Measurements from ENCODE around the gene HIF1AN. TPM values are rescaled to one million over a fixed set of nuclear protein-coding genes. Genes with fewer than 3 reads are reported as not detected.

HIF1AN gene
- total RNA-seq, 2 experiments from 2014 or later: 40.6 to 47.4 TPM

DNA sequence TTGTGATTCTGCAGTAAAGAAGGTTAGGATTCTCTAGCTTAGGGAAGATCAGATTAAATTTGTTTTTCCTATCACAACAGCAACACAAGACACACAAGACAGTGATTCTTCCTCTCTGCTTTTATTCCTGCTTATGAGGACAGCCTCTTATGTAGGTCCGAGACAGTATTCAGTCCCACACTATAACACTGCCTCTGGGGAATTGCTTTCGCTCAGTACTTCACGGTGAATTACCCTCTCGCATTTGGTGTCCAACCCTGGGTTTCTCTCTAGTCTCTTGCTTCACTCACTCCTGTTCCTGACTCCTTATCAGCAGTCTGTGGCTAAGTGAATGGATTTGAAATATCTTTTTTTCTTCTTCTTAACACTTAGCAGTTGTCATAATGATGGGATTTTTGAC lies 1.7 kb downstream of the HIF1AN start:
- no peak for DNase-seq
- H3K36me3 Mint-ChIP-seq: peaks cover 29% of the 10 kb centered on the region
- ChIA-PET CTCF (interaction anchor here (1.2 to 3.1 kb wide), 3 partner anchors 17 to 103 kb away, joined by 3 to 9 read pairs (median 3); no protein-coding TSS in a partner anchor), POLR2A (no interaction called here)
- H3K9me3 Mint-ChIP-seq: no peaks in the 10 kb centered on the region
- H3K27ac Mint-ChIP-seq: no peak overlapping the region
- H3K4me3 Mint-ChIP-seq: peak overlapping the region; percentile 10
- intact Hi-C loops (cut with micrococcal nuclease): no loop called here
- peaks cover 29% of the 10 kb centered on the region for H3K4me1 Mint-ChIP-seq (ENCODE audit: low read depth)
- H3K27me3 Mint-ChIP-seq: no peaks in the 10 kb centered on the region

- Mint-ChIP-seq H3K36me3 (peaks cover 53% of the 10 kb centered on the region), H3K27me3 (no peaks in the 10 kb centered on the region), H3K4me3 (no peak overlapping the region), H3K9me3 (no peaks in the 10 kb centered on the region), H3K4me1 (ENCODE audit: low read depth) (no peaks in the 10 kb centered on the region), H3K27ac (no peak overlapping the region)
- intact Hi-C loops (cut with micrococcal nuclease): no loop called here
- ChIA-PET POLR2A (interaction anchor here (1.7 kb wide), 1 partner anchor 9 kb away, joined by 8 read pairs; the partner anchor contains the start of gene HIF1AN), CTCF (interaction anchor here (1.0 to 1.1 kb wide), 2 partner anchors 16 to 198 kb away, joined by 3 to 4 read pairs; no protein-coding TSS in a partner anchor)
- no peak for DNase-seq
These were observed 9.2 kb downstream of the HIF1AN start for GRCh38 chr10:100544950-100545349.

GRCh38 chr10:100551196-100551595 lies 15.5 kb downstream of the HIF1AN start:
- Mint-ChIP-seq H3K27ac (no peak overlapping the region), H3K36me3 (peaks cover 34% of the 10 kb centered on the region), H3K4me3 (no peak overlapping the region), H3K9me3 (no peaks in the 10 kb centered on the region), H3K27me3 (no peaks in the 10 kb centered on the region), H3K4me1 (ENCODE audit: low read depth) (no peaks in the 10 kb centered on the region)
- DNase-seq: no peak
- CTCF ChIA-PET: interaction anchor here (0.5 to 1.4 kb wide), 4 partner anchors 10 to 291 kb away, joined by 3 to 5 read pairs (median 4); no protein-coding TSS in a partner anchor
- POLR2A ChIA-PET: no interaction called here
- intact Hi-C loops (cut with micrococcal nuclease): no loop called here

DNA sequence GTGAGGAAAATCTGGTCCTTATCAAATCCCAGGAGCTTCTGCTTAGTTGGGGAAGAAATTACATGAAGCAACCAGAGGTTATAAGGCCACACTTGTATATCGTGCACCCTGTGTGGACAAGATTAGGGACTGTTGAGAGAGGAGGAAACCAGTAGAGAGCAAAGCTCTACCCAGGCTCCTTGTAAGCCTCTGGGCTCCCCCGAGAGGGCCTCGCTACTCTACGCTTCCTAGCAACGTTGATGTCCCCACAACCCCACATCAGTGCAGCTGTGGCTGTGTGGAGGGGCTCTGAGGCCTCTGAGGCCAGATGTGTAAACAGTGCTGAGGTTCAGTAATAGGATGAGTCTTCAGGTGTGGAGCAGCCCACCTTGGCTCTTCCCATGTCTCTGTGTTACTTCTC lies 16.0 kb downstream of the HIF1AN start:
- ChIA-PET CTCF (interaction anchor here (1.2 to 1.4 kb wide), 3 partner anchors 9 to 192 kb away, joined by 3 to 5 read pairs (median 4); no protein-coding TSS in a partner anchor), POLR2A (no interaction called here)
- DNase-seq: no peak
- Mint-ChIP-seq H3K4me1 (ENCODE audit: low read depth) (no peaks in the 10 kb centered on the region), H3K4me3 (no peak overlapping the region), H3K36me3 (peaks cover 31% of the 10 kb centered on the region), H3K27ac (no peak overlapping the region), H3K27me3 (no peaks in the 10 kb centered on the region), H3K9me3 (no peaks in the 10 kb centered on the region)
- intact Hi-C loops (cut with micrococcal nuclease): no loop called here

- Mint-ChIP-seq H3K4me3 (no peak overlapping the region), H3K36me3 (peaks cover 28% of the 10 kb centered on the region), H3K4me1 (ENCODE audit: low read depth) (no peaks in the 10 kb centered on the region), H3K27me3 (no peaks in the 10 kb centered on the region), H3K27ac (no peak overlapping the region), H3K9me3 (no peaks in the 10 kb centered on the region)
- ChIA-PET CTCF (interaction anchor here (1.3 kb wide), 1 partner anchor 8 kb away, joined by 3 read pairs; no protein-coding TSS in a partner anchor), POLR2A (no interaction called here)
- intact Hi-C loops (cut with micrococcal nuclease): no loop called here
- DNase-seq: no peak
These were observed 18.2 kb downstream of the HIF1AN start for GRCh38 chr10:100553929-100554328.

DNA sequence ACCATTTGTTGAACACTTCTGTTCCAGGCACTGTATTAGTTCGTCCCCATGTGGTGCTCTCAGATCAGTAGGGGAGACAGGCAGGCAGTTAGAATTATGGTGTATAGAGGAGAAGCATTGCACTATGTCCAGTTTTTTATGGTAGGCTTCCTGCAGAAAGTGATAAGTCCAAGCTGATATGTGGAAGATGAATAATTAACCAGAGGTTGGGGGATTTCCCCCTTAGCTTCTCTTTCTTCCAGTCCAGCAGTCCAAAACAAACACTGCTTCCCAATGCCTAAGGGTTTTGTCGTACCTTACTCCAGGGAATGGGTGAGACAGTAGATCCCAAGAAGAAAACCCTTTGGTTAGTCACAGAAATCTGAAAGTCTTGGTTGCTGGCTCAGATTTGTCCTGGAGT lies 19.2 kb downstream of the HIF1AN start:
- no peaks in the 10 kb centered on the region for H3K27me3 Mint-ChIP-seq
- peaks cover 19% of the 10 kb centered on the region for H3K36me3 Mint-ChIP-seq
- no peaks in the 10 kb centered on the region for H3K4me1 Mint-ChIP-seq (ENCODE audit: low read depth)
- intact Hi-C loops (cut with micrococcal nuclease): no loop called here
- ChIA-PET POLR2A (no interaction called here), CTCF (interaction anchor here (0.9 to 1.6 kb wide), 4 partner anchors 18 to 333 kb away, joined by 3 read pairs; no protein-coding TSS in a partner anchor)
- no peak for DNase-seq
- H3K9me3 Mint-ChIP-seq: no peaks in the 10 kb centered on the region
- H3K4me3 Mint-ChIP-seq: no peak overlapping the region
- no peak overlapping the region for H3K27ac Mint-ChIP-seq

- Mint-ChIP-seq H3K27ac (no peak overlapping the region), H3K36me3 (peaks cover 12% of the 10 kb centered on the region), H3K9me3 (no peaks in the 10 kb centered on the region), H3K4me1 (ENCODE audit: low read depth) (peaks cover 10% of the 10 kb centered on the region), H3K27me3 (peaks cover 13% of the 10 kb centered on the region), H3K4me3 (no peak overlapping the region)
- ChIA-PET CTCF (interaction anchor here (1.1 to 5.3 kb wide), 5 partner anchors 9 to 313 kb away, joined by 3 to 56 read pairs (median 4); no protein-coding TSS in a partner anchor), POLR2A (no interaction called here)
- no peak for DNase-seq
- intact Hi-C loops (cut with micrococcal nuclease): loop anchor here (5.0 to 10.0 kb wide), 2 partner anchors 95 to 452 kb away; no protein-coding TSS in a partner anchor
These were observed 24.5 kb downstream of the HIF1AN start for GRCh38 chr10:100560248-100560647.

- peaks cover 10% of the 10 kb centered on the region for H3K4me1 Mint-ChIP-seq (ENCODE audit: low read depth)
- no peak for DNase-seq
- intact Hi-C loops (cut with micrococcal nuclease): loop anchor here (5.0 to 10.0 kb wide), 2 partner anchors 94 to 451 kb away; no protein-coding TSS in a partner anchor
- peaks cover 6% of the 10 kb centered on the region for H3K36me3 Mint-ChIP-seq
- H3K27ac Mint-ChIP-seq: no peak overlapping the region
- peaks cover 18% of the 10 kb centered on the region for H3K27me3 Mint-ChIP-seq
- CTCF ChIA-PET: interaction anchor here (0.8 to 5.3 kb wide), 9 partner anchors 10 to 436 kb away, joined by 3 to 56 read pairs (median 3); no protein-coding TSS in a partner anchor
- POLR2A ChIA-PET: no interaction called here
- no peaks in the 10 kb centered on the region for H3K9me3 Mint-ChIP-seq
- no peak overlapping the region for H3K4me3 Mint-ChIP-seq
These were observed 25.3 kb downstream of the HIF1AN start for GRCh38 chr10:100561005-100561404.

DNA sequence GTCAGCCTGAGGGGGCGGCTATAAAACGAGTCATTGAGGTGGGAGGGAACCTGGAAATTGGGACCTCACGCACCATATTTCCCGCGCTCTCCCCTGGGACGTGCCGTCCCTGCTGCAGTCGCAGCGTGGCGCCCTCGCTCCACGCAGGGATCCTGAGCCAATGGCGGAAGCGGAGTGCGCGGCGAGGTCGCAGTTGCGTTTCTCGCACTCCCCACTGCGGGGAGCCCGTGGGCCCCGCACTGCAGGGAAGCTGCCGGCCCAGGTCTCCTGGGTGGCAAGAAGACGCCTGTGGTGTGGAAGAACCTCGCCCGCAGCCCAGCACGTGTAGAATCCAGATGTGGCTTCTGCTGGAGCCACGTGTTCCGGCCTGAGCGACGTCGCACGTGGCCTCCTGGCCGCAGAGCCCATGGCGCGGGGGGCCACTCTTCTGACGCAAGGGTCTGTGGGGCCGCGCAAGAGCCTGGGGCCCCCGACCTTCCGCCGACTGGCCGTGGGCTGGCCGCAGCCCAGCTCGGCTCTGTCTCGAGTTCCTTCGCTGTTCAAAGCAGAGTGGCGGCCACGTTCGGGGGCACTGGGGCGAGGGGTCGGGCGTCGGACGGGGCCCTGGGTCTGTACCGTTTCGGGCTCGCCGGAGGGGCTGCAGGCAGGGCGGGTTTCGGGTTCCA lies 26.4 kb downstream of the HIF1AN start:
- H3K4me3 Mint-ChIP-seq: no peak overlapping the region
- DNase-seq: peak; percentile 86
- intact Hi-C loops (cut with micrococcal nuclease): loop anchor here (1.0 to 10.0 kb wide), 4 partner anchors 93 to 450 kb away; no protein-coding TSS in a partner anchor
- no peaks in the 10 kb centered on the region for H3K9me3 Mint-ChIP-seq
- no peak overlapping the region for H3K27ac Mint-ChIP-seq
- H3K36me3 Mint-ChIP-seq: peaks cover 4% of the 10 kb centered on the region
- H3K27me3 Mint-ChIP-seq: peaks cover 29% of the 10 kb centered on the region
- ChIA-PET POLR2A (no interaction called here), CTCF (interaction anchor here (0.6 to 5.3 kb wide), 21 partner anchors 8 to 452 kb away, joined by 3 to 56 read pairs (median 4); partner anchors contain the start of genes HIF1AN, LZTS2 and PAX2)
- H3K4me1 Mint-ChIP-seq (ENCODE audit: low read depth): peaks cover 10% of the 10 kb centered on the region

- intact Hi-C loops (cut with micrococcal nuclease): loop anchor here (10.0 kb wide), 1 partner anchor 89 kb away; no protein-coding TSS in a partner anchor
- Mint-ChIP-seq H3K27ac (no peak overlapping the region), H3K4me3 (no peak overlapping the region), H3K36me3 (no peaks in the 10 kb centered on the region), H3K27me3 (peaks cover 38% of the 10 kb centered on the region), H3K9me3 (no peaks in the 10 kb centered on the region), H3K4me1 (ENCODE audit: low read depth) (peaks cover 10% of the 10 kb centered on the region)
- ChIA-PET CTCF (interaction anchor here (0.5 kb wide), 1 partner anchor 309 kb away, joined by 3 read pairs; no protein-coding TSS in a partner anchor), POLR2A (no interaction called here)
- no peak for DNase-seq
These were observed 29.7 kb downstream of the HIF1AN start for GRCh38 chr10:100565206-100565985.

DNA sequence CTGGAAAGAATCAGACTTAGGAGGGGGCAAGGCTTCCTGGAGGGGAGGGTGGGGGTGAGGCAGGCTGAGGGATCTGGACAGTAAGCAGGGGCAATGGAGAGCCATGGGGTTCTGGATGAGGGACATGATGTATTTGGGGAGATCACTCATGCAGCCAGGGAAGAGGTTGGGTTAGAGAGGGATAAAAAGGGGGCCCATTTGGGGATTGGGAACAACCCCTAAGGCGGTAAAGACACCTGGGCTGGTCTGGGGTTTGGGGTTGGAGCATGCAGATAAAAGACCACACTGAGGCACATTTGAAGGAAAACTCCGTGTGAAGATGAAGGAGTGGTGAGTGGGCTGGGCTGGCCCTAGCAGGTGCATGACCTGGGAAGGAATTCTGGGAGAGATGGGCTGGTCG lies 30.8 kb downstream of the HIF1AN start:
- ChIA-PET CTCF (interaction anchor here (2.4 kb wide), 1 partner anchor 177 kb away, joined by 7 read pairs; no protein-coding TSS in a partner anchor), POLR2A (no interaction called here)
- Mint-ChIP-seq H3K36me3 (no peaks in the 10 kb centered on the region), H3K27ac (no peak overlapping the region), H3K4me1 (ENCODE audit: low read depth) (peaks cover 6% of the 10 kb centered on the region), H3K4me3 (no peak overlapping the region), H3K27me3 (peaks cover 38% of the 10 kb centered on the region), H3K9me3 (no peaks in the 10 kb centered on the region)
- intact Hi-C loops (cut with micrococcal nuclease): loop anchor here (10.0 kb wide), 1 partner anchor 88 kb away; no protein-coding TSS in a partner anchor
- no peak for DNase-seq

GRCh38 chr10:100567249-100567648 lies 31.5 kb downstream of the HIF1AN start:
- intact Hi-C loops (cut with micrococcal nuclease): loop anchor here (10.0 kb wide), 1 partner anchor 88 kb away; no protein-coding TSS in a partner anchor
- Mint-ChIP-seq H3K27me3 (peaks cover 35% of the 10 kb centered on the region), H3K36me3 (no peaks in the 10 kb centered on the region), H3K9me3 (no peaks in the 10 kb centered on the region), H3K27ac (no peak overlapping the region), H3K4me3 (no peak overlapping the region), H3K4me1 (ENCODE audit: low read depth) (peaks cover 4% of the 10 kb centered on the region)
- DNase-seq: no peak
- POLR2A ChIA-PET: no interaction called here
- CTCF ChIA-PET: interaction anchor here (1.5 to 2.4 kb wide), 2 partner anchors 177 to 311 kb away, joined by 3 to 7 read pairs; no protein-coding TSS in a partner anchor
